A673 (cell line): Measurements from ENCODE around the gene WDFY4. TPM values are rescaled to one million over a fixed set of nuclear protein-coding genes. Genes with fewer than 3 reads are reported as not detected.

Source experiments
- BruUV-seq: library from RNA; stranded (reverse); fragments of 400-500 nt; replicated peaks from 2 replicates; lab custom pipeline; 2021; lab: Mats Ljungman, UMichigan
- CTCF ChIA-PET: fragments of 300-600 bp; sonication (Branson Sonifier 250); formaldehyde crosslinking; loops from one replicate; lab custom pipeline; 2022; ENCODE audit warnings: antibody characterized with exemption; lab: Charles Lee
- POLR2A ChIA-PET: fragments of 300-600 bp; sonication (Branson Sonifier 250); formaldehyde crosslinking; loops from one replicate; lab custom pipeline; 2022; ENCODE audit warnings: antibody characterized with exemption; ENCODE audit not compliant: low non-redundant PET; lab: Charles Lee
- DNase-seq: peaks from one replicate; pipeline ENCODE4 v3.0.0-alpha.2; 2015; ENCODE audit warnings: low spot score
- H3K27ac ChIP-seq: fragments of 200-600 bp; sonication (generic); 2 replicates; pipeline ENCODE4 v1.5.1; 2016; ENCODE audit warnings: mixed run types, low read depth, mild to moderate bottlenecking, mixed read lengths, antibody characterized with exemption, low read length; ENCODE audit not compliant: poor library complexity, severe bottlenecking
- H3K27me3 ChIP-seq: fragments of 200-600 bp; sonication (generic); replicated peaks from 2 replicates; pipeline ENCODE4 v1.6.1; 2017; ENCODE audit warnings: mixed run types, low read depth, mild to moderate bottlenecking, mixed read lengths, antibody characterized with exemption, low read length; ENCODE audit not compliant: insufficient read depth, poor library complexity
- H3K36me3 ChIP-seq: fragments of 200-600 bp; sonication (generic); 2 replicates; pipeline ENCODE4 v1.6.1; 2016; ENCODE audit warnings: mixed run types, mild to moderate bottlenecking, mixed read lengths, antibody characterized with exemption, low read length; ENCODE audit not compliant: insufficient read depth, poor library complexity, severe bottlenecking
- H3K4me1 ChIP-seq: fragments of 200-600 bp; sonication (generic); 2 replicates; pipeline ENCODE4 v1.6.1; 2017; ENCODE audit warnings: mixed run types, mild to moderate bottlenecking, mixed read lengths, antibody characterized with exemption, low read length; ENCODE audit not compliant: insufficient read depth, poor library complexity, severe bottlenecking
- H3K4me3 ChIP-seq: fragments of 200-600 bp; sonication (generic); 2 replicates; pipeline ENCODE4 v1.5.1; 2016; ENCODE audit warnings: low read depth, mixed run types, mild to moderate bottlenecking, mixed read lengths, low read length; ENCODE audit not compliant: poor library complexity, severe bottlenecking
- H3K9me3 ChIP-seq: fragments of 200-600 bp; sonication (generic); 2 replicates; pipeline ENCODE4 v1.6.1; 2016; ENCODE audit warnings: mixed run types, low read depth, mild to moderate bottlenecking, mixed read lengths, antibody characterized with exemption, low read length; ENCODE audit not compliant: poor library complexity, severe bottlenecking
- EZH2 ChIP-seq: fragments of 200-600 bp; sonication (generic); IDR thresholded peaks from 2 replicates; pipeline ENCODE4 v1.6.1; 2017; ENCODE audit warnings: borderline replicate concordance, low read depth, mild to moderate bottlenecking, mixed read lengths, antibody characterized with exemption, low read length; ENCODE audit not compliant: poor library complexity, severe bottlenecking
- intact Hi-C: fragments of 100-400 bp; cut with micrococcal nuclease; formaldehyde crosslinking; loops from one replicate; pipeline ENCODE4 v1.10.0; 2022; ENCODE audit not compliant: unreplicated experiment
- total RNA-seq: library from RNA; stranded (reverse); gene quantifications from 2 replicates; pipeline ENCODE4 v1.2.3, GENCODE V29; 2021
- TF ChIP-seq, protein P1 (sequence below): fragments of 300-800, 200-600 bp; sonication (generic); conservative IDR thresholded peaks from 2 replicates; pipeline ENCODE4 v1.5.1; 2017; ENCODE audit warnings: low read depth, mild to moderate bottlenecking, antibody characterized with exemption, low read length, moderate library complexity, mixed read lengths

Gene WDFY4
- total RNA-seq, 1 experiment from 2014 or later, result not detected

DNA sequence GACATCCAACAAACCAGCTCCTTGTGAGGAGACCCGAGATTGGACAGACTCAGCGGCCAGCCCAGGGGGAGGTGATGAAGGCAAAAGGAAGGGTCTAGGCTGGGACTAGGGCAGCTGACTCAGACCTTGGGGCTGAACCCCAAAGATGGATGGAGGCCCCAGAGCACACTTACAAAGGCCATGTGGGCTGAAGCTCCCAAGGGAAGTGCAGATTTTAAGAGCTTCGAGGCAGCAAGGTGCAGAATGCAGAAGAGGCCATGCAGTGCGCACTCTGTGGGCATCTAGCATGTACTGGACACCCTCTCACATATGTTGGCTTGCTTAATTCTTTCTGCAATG is 11.8 kb downstream of the WDFY4 start:
- intact Hi-C loops, result loop anchor here (10.0 kb wide), 1 partner anchor 58 kb away; no protein-coding TSS in a partner anchor
- ChIA-PET POLR2A (no interaction called here), CTCF (no interaction called here)
- Histone ChIP-seq H3K27ac (no peak overlapping the region), H3K9me3 (no peaks in the 10 kb centered on the region), H3K27me3 (peaks cover 13% of the 10 kb centered on the region), H3K4me3 (no peak overlapping the region), H3K36me3 (no peaks in the 10 kb centered on the region), H3K4me1 (no peaks in the 10 kb centered on the region)
- BruUV-seq, result no TSS peak
- no peak for TF ChIP-seq EZH2
- TF ChIP-seq, protein P1, sequence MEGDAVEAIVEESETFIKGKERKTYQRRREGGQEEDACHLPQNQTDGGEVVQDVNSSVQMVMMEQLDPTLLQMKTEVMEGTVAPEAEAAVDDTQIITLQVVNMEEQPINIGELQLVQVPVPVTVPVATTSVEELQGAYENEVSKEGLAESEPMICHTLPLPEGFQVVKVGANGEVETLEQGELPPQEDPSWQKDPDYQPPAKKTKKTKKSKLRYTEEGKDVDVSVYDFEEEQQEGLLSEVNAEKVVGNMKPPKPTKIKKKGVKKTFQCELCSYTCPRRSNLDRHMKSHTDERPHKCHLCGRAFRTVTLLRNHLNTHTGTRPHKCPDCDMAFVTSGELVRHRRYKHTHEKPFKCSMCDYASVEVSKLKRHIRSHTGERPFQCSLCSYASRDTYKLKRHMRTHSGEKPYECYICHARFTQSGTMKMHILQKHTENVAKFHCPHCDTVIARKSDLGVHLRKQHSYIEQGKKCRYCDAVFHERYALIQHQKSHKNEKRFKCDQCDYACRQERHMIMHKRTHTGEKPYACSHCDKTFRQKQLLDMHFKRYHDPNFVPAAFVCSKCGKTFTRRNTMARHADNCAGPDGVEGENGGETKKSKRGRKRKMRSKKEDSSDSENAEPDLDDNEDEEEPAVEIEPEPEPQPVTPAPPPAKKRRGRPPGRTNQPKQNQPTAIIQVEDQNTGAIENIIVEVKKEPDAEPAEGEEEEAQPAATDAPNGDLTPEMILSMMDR, result no peak
- no peak for DNase-seq

DNA sequence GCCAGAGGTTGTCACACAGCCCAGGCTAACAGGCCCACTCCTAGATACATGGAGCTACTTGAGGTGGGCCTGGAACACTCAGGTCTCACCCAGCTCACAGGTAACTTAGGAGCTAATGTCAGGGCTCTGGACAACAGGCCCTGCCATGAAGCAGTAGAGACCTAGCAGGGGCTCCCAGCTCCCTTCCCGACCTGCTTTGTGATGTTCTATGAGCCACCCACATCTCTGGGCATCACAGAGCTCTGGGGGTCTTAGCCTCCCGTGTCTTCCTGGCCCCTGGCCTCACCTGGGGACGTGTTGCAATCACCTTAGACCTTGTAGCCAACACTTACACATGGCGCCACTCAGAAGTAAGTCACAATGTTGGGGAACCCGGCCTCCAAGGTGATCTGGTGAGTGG is 12.4 kb downstream of the WDFY4 start:
- TF ChIP-seq, protein P1, result no peak
- no peak for TF ChIP-seq EZH2
- BruUV-seq, result no TSS peak

DNA sequence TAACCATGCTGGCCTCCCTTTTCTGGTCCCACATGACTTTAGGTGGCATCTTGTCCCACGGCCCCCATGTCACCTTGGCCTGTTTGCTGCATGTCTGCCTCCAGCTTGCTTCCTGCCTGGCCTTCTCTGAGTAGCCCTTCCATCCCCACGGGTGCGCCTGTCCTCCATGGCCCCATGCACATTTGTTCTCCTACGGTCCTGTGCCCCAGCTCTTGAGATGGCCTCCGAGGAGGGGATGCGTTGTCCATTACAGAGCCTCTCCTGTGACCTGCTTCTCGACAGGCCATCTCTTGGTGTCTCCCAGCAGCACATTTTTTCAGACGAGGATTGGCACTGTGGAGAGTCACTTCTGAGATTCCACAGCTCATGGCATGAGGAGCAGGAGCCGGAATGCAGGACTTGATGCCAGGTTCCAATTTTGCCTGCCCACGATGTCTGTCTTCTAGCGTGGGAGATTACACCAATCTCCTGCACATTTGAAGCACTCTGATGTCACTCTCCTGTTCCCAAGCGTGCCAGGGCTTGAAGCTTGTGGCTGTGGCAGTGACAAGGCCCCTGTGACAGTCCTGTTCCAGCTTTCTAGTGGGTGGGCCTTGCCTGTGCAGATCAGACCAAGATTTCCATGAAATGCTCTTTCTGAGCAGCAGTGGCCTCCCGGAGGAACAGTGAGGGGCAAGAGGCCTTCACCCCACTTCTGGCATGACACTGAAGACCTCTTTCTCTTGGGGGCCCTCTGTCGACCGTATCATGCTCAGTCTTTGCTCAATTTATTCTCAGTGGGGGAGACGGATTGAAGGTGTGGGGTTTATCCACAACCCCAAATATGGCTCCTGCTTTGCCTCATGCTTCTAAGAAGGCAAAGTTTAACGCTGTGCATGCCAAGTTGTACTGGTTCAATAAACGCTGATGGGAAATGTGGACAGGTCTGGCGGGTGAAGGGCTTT is 13.4 kb downstream of the WDFY4 start:
- intact Hi-C loops, result loop anchor here (10.0 kb wide), 1 partner anchor 57 kb away; no protein-coding TSS in a partner anchor
- BruUV-seq, result no TSS peak
- ChIA-PET CTCF (no interaction called here), POLR2A (interaction anchor here (0.6 kb wide), 1 partner anchor 9 kb away, joined by 8 read pairs; no protein-coding TSS in a partner anchor)
- Histone ChIP-seq H3K4me1 (no peaks in the 10 kb centered on the region), H3K27ac (no peak overlapping the region), H3K27me3 (peaks cover 23% of the 10 kb centered on the region), H3K36me3 (no peaks in the 10 kb centered on the region), H3K9me3 (no peaks in the 10 kb centered on the region), H3K4me3 (no peak overlapping the region)
- DNase-seq, result no peak
- no peak for TF ChIP-seq EZH2
- TF ChIP-seq, protein P1, result no peak

More for the DNA sequence above, 12.4 kb downstream of the WDFY4 start:
- peaks cover 17% of the 10 kb centered on the region for H3K27me3 ChIP-seq
- no peak for DNase-seq
- CTCF ChIA-PET, result no interaction called here
- H3K36me3 ChIP-seq, result no peaks in the 10 kb centered on the region
- H3K4me1 ChIP-seq, result no peaks in the 10 kb centered on the region
- H3K4me3 ChIP-seq, result no peak overlapping the region
- POLR2A ChIA-PET, result no interaction called here
- intact Hi-C loops, result loop anchor here (10.0 kb wide), 1 partner anchor 58 kb away; no protein-coding TSS in a partner anchor
- no peak overlapping the region for H3K27ac ChIP-seq
- H3K9me3 ChIP-seq, result no peaks in the 10 kb centered on the region
